Neural cell (in vitro differentiated cells): ENCODE measurements around the gene FUT7. TPM values are rescaled to one million over a fixed set of nuclear protein-coding genes. Genes with fewer than 3 reads are reported as not detected.

ENCODE experiments used
- H2AFZ ChIP-seq: fragments of 200-600, 300-800 bp; sonication (generic), shearing (Covaris generic); 2 replicates; pipeline ENCODE4 v1.6.0; 2014; ENCODE audit warnings: low read depth, mild to moderate bottlenecking, antibody characterized with exemption, low read length, moderate library complexity
- H3F3A ChIP-seq: fragments of 200-600 bp; shearing (Covaris generic); 2 replicates; pipeline ENCODE4 v1.6.1; 2016; ENCODE audit warnings: mild to moderate bottlenecking, moderate library complexity, mixed read lengths, antibody characterized with exemption, low read length; ENCODE audit not compliant: insufficient read depth, poor library complexity, severe bottlenecking
- H3K27ac ChIP-seq: fragments of 200-600, 300-800 bp; sonication (generic), shearing (Covaris generic); 2 replicates; pipeline ENCODE4 v1.5.1; 2014; ENCODE audit warnings: mild to moderate bottlenecking, low read length, moderate library complexity
- H3K27me3 ChIP-seq: fragments of 300-800, 200-600 bp; sonication (generic), shearing (Covaris generic); 2 replicates; pipeline ENCODE4 v1.6.0; 2014; ENCODE audit warnings: mild to moderate bottlenecking, low read depth, low read length, moderate library complexity; ENCODE audit not compliant: insufficient read depth
- H3K36me3 ChIP-seq: fragments of 300-800, 200-600 bp; sonication (generic), shearing (Covaris generic); 2 replicates; pipeline ENCODE4 v1.5.1; 2014; ENCODE audit warnings: mild to moderate bottlenecking, antibody characterized with exemption, low read length, moderate library complexity; ENCODE audit not compliant: insufficient read depth
- H3K4me2 ChIP-seq: fragments of 300-800, 200-600 bp; sonication (generic), shearing (Covaris generic); 2 replicates; pipeline ENCODE4 v1.6.0; 2014; ENCODE audit warnings: mild to moderate bottlenecking, low read length
- H3K4me3 ChIP-seq: fragments of 300-800, 200-600 bp; sonication (generic), shearing (Covaris generic); 2 replicates; pipeline ENCODE4 v1.5.1; 2014; ENCODE audit warnings: mild to moderate bottlenecking, low read length, moderate library complexity
- H3K79me2 ChIP-seq: fragments of 200-600 bp; shearing (Covaris generic); replicated peaks from 2 replicates; pipeline ENCODE4 v1.6.0; 2014; ENCODE audit warnings: mild to moderate bottlenecking, low read length, moderate library complexity; ENCODE audit not compliant: insufficient read depth
- H3K9ac ChIP-seq: fragments of 300-800, 200-600 bp; sonication (generic), shearing (Covaris generic); 2 replicates; pipeline ENCODE4 v1.6.1; 2016; ENCODE audit warnings: mild to moderate bottlenecking, low read length, mixed read lengths
- H3K9me2 ChIP-seq: fragments of 200-600 bp; shearing (Covaris generic); 2 replicates; pipeline ENCODE4 v1.6.1; 2016; ENCODE audit warnings: mild to moderate bottlenecking, low read length, mixed read lengths; ENCODE audit not compliant: insufficient read depth
- H3K9me3 ChIP-seq: fragments of 200-600, 300-800 bp; sonication (generic), shearing (Covaris generic); 2 replicates; pipeline ENCODE4 v1.6.1; 2016; ENCODE audit warnings: mild to moderate bottlenecking, mixed run types, low read length, moderate library complexity, mixed read lengths
- H4K20me1 ChIP-seq: fragments of 200-600 bp; shearing (Covaris generic); 2 replicates; pipeline ENCODE4 v1.6.1; 2016; ENCODE audit warnings: mild to moderate bottlenecking, mixed run types; ENCODE audit not compliant: insufficient read depth
- CTCF ChIP-seq: fragments of 450-650 bp; IDR thresholded peaks from 2 replicates; pipeline ENCODE4 v1.5.1; 2014; ENCODE audit warnings: antibody characterized with exemption, mild to moderate bottlenecking, moderate library complexity; ENCODE audit not compliant: poor library complexity, severe bottlenecking
- EP300 ChIP-seq: fragments of 450-650 bp; conservative IDR thresholded peaks from 2 replicates; pipeline ENCODE4 v1.6.1; 2014; ENCODE audit warnings: antibody characterized with exemption, mild to moderate bottlenecking, moderate library complexity; ENCODE audit not compliant: poor library complexity, severe bottlenecking
- EZH2 ChIP-seq: fragments of 200-600, 300-800 bp; shearing (Covaris generic), sonication (generic); IDR thresholded peaks from 2 replicates; pipeline ENCODE4 v1.6.1; 2014; ENCODE audit warnings: antibody characterized with exemption, low read length, borderline replicate concordance, mild to moderate bottlenecking; ENCODE audit not compliant: insufficient read depth, poor library complexity, severe bottlenecking
- MXI1 ChIP-seq: fragments of 450-650 bp; conservative IDR thresholded peaks from 2 replicates; pipeline ENCODE4 v1.6.1; 2014; ENCODE audit warnings: antibody characterized with exemption, mild to moderate bottlenecking; ENCODE audit not compliant: poor library complexity, severe bottlenecking
- POLR2AphosphoS5 ChIP-seq: IDR thresholded peaks from 2 replicates; pipeline ENCODE4 v1.6.1; 2012
- RAD21 ChIP-seq: fragments of 450-650 bp; conservative IDR thresholded peaks from 2 replicates; pipeline ENCODE4 v1.6.1; 2014; ENCODE audit warnings: antibody characterized with exemption, mild to moderate bottlenecking, moderate library complexity
- REST ChIP-seq: IDR thresholded peaks from 2 replicates; pipeline ENCODE4 v1.6.1; 2012; ENCODE audit warnings: borderline replicate concordance
- SMC3 ChIP-seq: fragments of 450-650 bp; conservative IDR thresholded peaks from 2 replicates; pipeline ENCODE4 v1.6.1; 2014; ENCODE audit warnings: antibody characterized with exemption, mild to moderate bottlenecking, moderate library complexity; ENCODE audit not compliant: poor library complexity
- TAF1 ChIP-seq: IDR thresholded peaks from 2 replicates; pipeline ENCODE4 v1.6.1; 2012; ENCODE audit warnings: low read depth
- polyA plus RNA-seq: library from polyadenylated mRNA; depleted of rRNA; stranded (reverse); fragments of >200 nt; gene quantifications from 2 replicates; pipeline ENCODE4 v1.2.3, GENCODE V29; 2014

FUT7 gene
- polyA plus RNA-seq, 1 donor from 2014 or later, result 0.69 TPM

- H3K4me2 ChIP-seq, result no peak overlapping the region
- no peaks in the 10 kb centered on the region for H3F3A ChIP-seq
- H3K79me2 ChIP-seq, result no peaks in the 10 kb centered on the region
- H3K36me3 ChIP-seq, result no peaks in the 10 kb centered on the region
- H3K27ac ChIP-seq, result no peak overlapping the region
- H3K9me2 ChIP-seq, result no peaks in the 10 kb centered on the region
- H3K9me3 ChIP-seq, result no peaks in the 10 kb centered on the region
- H2AFZ ChIP-seq, result no peak overlapping the region
- no peak overlapping the region for H3K9ac ChIP-seq
- no peak overlapping the region for H3K4me3 ChIP-seq
- H4K20me1 ChIP-seq, result no peaks in the 10 kb centered on the region
- H3K27me3 ChIP-seq, result peaks cover 81% of the 10 kb centered on the region
- TF ChIP-seq TAF1, result no peak
- TF ChIP-seq REST, result no peak
- TF ChIP-seq SMC3, result no peak
- no peak for TF ChIP-seq MXI1
- no peak for TF ChIP-seq POLR2AphosphoS5
- TF ChIP-seq CTCF, result no peak
- TF ChIP-seq RAD21, result no peak
- TF ChIP-seq EZH2, result no peak
- TF ChIP-seq EP300, result no peak
These were observed 19.3 kb upstream of the FUT7 start for GRCh38 chr9:137051145-137051724.

- H4K20me1 ChIP-seq, result no peaks in the 10 kb centered on the region
- peaks cover 80% of the 10 kb centered on the region for H3K27me3 ChIP-seq
- no peak overlapping the region for H3K27ac ChIP-seq
These were observed 18.7 kb upstream of the FUT7 start for GRCh38 chr9:137050570-137050969.

More at GRCh38 chr9:137050570-137050969, 18.7 kb upstream of the FUT7 start:
- no peaks in the 10 kb centered on the region for H3K9me2 ChIP-seq
- H3F3A ChIP-seq, result no peaks in the 10 kb centered on the region
- no peaks in the 10 kb centered on the region for H3K36me3 ChIP-seq
- H3K79me2 ChIP-seq, result no peaks in the 10 kb centered on the region
- H3K4me3 ChIP-seq, result no peak overlapping the region
- no peak overlapping the region for H3K4me2 ChIP-seq
- no peak overlapping the region for H2AFZ ChIP-seq
- no peaks in the 10 kb centered on the region for H3K9me3 ChIP-seq
- H3K9ac ChIP-seq, result no peak overlapping the region
- no peak for TF ChIP-seq EZH2
- TF ChIP-seq MXI1, result no peak
- TF ChIP-seq CTCF, result no peak
- no peak for TF ChIP-seq RAD21
- no peak for TF ChIP-seq EP300
- no peak for TF ChIP-seq SMC3
- no peak for TF ChIP-seq POLR2AphosphoS5
- TF ChIP-seq REST, result no peak
- TF ChIP-seq TAF1, result no peak
